Cardiac muscle cell (in vitro differentiated cells and primary cell): Measurements from ENCODE around the gene RFNG. TPM values are rescaled to one million over a fixed set of nuclear protein-coding genes. Genes with fewer than 3 reads are reported as not detected.

ENCODE experiments used
- DNase-seq, 2 donors: peaks; one replicate each; pipeline versions ENCODE4 v3.0.0 to v3.0.0-alpha.2; 2010 to 2017; ENCODE audit warnings: low read depth in 1 of 2, low spot score in 1 of 2
- H3K27ac ChIP-seq: fragments of 200-600 bp; sonication (generic); 2 replicates; pipeline ENCODE4 v1.5.1; 2016
- H3K27me3 ChIP-seq: fragments of 200-600 bp; sonication (generic); 2 replicates; pipeline ENCODE4 v1.6.0; 2016; ENCODE audit warnings: control low read depth
- H3K36me3 ChIP-seq: fragments of 200-600 bp; sonication (generic); 2 replicates; pipeline ENCODE4 v1.5.1; 2016; ENCODE audit warnings: control low read depth
- H3K4me1 ChIP-seq: fragments of 200-600 bp; sonication (generic); 2 replicates; pipeline ENCODE4 v1.8.1; 2017; ENCODE audit warnings: low read depth, mild to moderate bottlenecking, mixed run types
- H3K4me3 ChIP-seq: fragments of 200-600 bp; sonication (generic); 2 replicates; pipeline ENCODE4 v1.5.1; 2016; ENCODE audit warnings: mild to moderate bottlenecking
- H3K9me3 ChIP-seq: fragments of 200-600 bp; sonication (generic); 2 replicates; pipeline ENCODE4 v1.5.1; 2017; ENCODE audit warnings: low read depth, mild to moderate bottlenecking, control low read depth
- polyA plus RNA-seq: library from polyadenylated mRNA; unstranded; fragments of >200 nt; fragmentation: Nextera tagmentation; extraction: Ambion mirVana; gene quantifications from 2 replicates; pipeline ENCODE4 v1.2.1, GENCODE V29; 2016
- total RNA-seq: library from RNA; depleted of rRNA; stranded (reverse); fragments of >200 nt; gene quantifications from 2 replicates; pipeline ENCODE4 v1.2.3, GENCODE V29; 2016
- TF ChIP-seq, protein P1 (sequence below): IDR thresholded peaks from 2 replicates; pipeline ENCODE4 v1.5.1; 2012; ENCODE audit warnings: low read depth, mild to moderate bottlenecking, low read length

The RFNG gene
- total and polyA plus RNA-seq, 2 experiments from 2014 or later: 94.6 to 98.3 TPM

DNA sequence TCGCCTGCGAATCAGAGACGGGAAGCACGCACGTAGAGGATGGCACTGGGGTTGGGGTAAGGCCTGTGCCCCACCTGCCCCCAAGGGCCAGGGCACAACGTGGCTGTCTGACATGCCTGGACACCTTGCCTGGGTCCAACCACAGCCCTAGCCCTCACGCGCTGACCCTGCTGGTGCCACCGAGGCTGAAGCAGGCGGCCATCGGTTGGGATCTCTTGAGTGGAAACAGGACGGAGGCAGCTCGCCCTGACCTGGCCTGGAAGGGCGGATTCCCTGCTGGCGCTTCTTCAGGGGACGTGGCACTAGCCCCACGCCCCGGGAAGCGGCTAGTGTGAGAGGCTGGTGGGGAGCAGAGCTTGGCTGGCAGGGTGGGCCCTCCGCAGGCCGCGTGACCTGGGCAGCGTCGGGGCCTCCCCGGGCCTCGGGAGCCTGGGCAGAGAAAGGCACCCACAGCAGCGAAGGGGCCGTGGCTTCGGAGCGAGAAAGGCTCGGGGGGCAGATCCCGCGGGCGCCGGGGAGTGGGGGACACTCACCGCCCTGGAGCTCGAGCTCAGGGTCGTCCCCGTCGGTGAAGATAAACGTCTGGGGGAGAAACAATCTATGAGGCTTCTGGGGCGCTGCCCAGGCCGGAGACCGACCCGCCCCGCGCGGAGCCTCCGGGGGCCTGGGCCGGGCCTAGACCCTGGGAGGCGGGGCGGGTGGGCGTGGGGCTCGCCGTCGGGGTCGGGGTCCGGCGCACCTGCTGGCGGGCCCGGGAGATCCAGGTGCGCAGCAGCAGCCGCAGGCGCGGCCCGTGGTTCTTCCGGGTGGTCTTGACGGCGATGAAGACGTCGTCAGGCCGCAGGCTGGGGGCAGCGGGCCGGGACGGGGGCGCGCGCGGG is 610 bp downstream of the RFNG start:
- no peaks in the 10 kb centered on the region for H3K9me3 ChIP-seq
- H3K4me1 ChIP-seq: peaks cover 4% of the 10 kb centered on the region
- H3K27me3 ChIP-seq: no peaks in the 10 kb centered on the region
- H3K36me3 ChIP-seq: peaks cover 13% of the 10 kb centered on the region
- peak in 1 of 2 donors; percentile 34 for DNase-seq
- TF ChIP-seq, protein P1, sequence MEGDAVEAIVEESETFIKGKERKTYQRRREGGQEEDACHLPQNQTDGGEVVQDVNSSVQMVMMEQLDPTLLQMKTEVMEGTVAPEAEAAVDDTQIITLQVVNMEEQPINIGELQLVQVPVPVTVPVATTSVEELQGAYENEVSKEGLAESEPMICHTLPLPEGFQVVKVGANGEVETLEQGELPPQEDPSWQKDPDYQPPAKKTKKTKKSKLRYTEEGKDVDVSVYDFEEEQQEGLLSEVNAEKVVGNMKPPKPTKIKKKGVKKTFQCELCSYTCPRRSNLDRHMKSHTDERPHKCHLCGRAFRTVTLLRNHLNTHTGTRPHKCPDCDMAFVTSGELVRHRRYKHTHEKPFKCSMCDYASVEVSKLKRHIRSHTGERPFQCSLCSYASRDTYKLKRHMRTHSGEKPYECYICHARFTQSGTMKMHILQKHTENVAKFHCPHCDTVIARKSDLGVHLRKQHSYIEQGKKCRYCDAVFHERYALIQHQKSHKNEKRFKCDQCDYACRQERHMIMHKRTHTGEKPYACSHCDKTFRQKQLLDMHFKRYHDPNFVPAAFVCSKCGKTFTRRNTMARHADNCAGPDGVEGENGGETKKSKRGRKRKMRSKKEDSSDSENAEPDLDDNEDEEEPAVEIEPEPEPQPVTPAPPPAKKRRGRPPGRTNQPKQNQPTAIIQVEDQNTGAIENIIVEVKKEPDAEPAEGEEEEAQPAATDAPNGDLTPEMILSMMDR: no peak
- peak overlapping the region; percentile 38 for H3K27ac ChIP-seq
- H3K4me3 ChIP-seq: peak overlapping the region; percentile 90

DNA sequence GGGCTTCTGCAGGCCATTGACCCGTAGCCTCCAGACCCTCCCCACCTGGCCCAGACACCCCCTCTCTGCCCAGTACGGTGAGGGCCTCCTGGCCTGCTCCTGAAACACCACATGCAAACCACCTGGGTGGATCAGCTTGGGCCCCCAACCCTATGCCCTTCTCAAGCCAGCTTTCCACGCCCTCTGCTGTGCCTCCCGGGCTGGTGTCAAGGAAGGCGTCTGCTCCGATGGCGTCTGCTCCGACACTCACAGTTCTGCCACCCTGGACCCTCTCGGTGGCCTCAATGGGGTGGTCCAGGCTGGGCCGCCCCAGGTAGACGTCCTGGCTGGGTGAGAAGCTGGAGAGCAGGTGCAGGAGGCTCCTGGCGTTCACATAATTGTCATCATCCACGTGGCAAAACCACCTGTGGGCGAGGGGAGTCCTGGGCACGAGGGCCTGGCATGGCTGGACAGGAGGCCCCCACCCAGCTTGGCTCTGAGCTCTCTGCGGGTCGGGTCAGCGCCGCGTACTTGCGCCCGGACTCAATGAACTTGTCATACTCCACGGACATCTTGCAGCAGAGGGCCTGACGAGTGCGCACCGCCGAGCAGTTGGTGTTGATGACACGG is 1.4 kb downstream of the RFNG start:
- no peak for DNase-seq
- Histone ChIP-seq H3K4me1 (peaks cover 4% of the 10 kb centered on the region), H3K27ac (no peak overlapping the region), H3K27me3 (no peaks in the 10 kb centered on the region), H3K4me3 (peak overlapping the region; percentile 90), H3K9me3 (no peaks in the 10 kb centered on the region), H3K36me3 (peaks cover 8% of the 10 kb centered on the region)
- TF ChIP-seq, protein P1: no peak

DNA sequence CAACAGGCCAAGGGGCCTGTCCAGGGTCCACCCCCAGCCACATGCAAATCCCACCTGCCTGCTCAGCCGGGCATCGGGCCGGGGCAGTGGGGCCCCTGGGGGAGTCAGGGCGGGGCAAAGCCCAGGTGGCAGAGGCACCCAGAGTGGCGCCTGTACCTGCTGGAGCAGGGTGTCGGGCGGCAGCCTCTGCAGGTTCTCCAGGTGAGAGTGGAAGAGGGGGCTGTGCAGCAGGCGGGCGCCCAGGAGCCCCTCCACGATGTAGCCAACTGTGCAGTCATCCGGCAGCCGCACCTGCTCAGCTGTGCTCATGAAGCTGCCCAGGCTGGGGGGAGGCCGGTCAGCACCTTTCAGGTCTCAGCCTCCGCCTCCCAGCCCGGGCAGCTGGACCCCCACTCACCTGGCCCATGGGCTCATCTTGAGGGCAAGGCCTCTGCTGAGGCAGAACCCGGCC is 2.1 kb downstream of the RFNG start:
- Histone ChIP-seq H3K27me3 (no peaks in the 10 kb centered on the region), H3K27ac (no peak overlapping the region), H3K9me3 (no peaks in the 10 kb centered on the region)

DNA sequence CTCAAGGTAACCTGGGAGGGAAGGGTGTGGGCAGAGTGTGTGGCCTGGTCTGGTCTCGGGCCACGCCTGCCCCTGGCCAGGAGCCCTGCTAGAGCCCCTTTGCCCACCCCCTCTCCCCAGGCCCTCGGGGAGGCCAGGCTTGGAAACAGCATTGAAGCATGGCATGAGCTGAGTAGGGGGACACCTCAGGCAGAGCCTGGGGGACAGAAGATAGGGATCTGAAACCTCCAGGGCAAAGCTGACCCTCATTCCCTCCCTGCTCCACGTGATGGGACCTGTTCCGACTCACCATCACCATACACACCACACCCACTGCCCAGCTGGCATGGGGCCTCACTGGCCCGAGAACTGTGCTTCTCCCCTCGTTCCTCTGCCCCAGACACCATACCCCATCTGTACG is 2.5 kb downstream of the RFNG start:
- H3K9me3 ChIP-seq: no peaks in the 10 kb centered on the region
- no peaks in the 10 kb centered on the region for H3K36me3 ChIP-seq
- no peak overlapping the region for H3K4me3 ChIP-seq
- H3K4me1 ChIP-seq: peaks cover 4% of the 10 kb centered on the region
- TF ChIP-seq, protein P1: no peak
- DNase-seq: no peak
- H3K27ac ChIP-seq: no peak overlapping the region
- H3K27me3 ChIP-seq: no peaks in the 10 kb centered on the region

More for the DNA sequence above, 2.1 kb downstream of the RFNG start:
- H3K36me3 ChIP-seq: peaks cover under 1% of the 10 kb centered on the region
- no peak overlapping the region for H3K4me3 ChIP-seq
- no peak for DNase-seq
- TF ChIP-seq, protein P1: no peak
- peaks cover 4% of the 10 kb centered on the region for H3K4me1 ChIP-seq

DNA sequence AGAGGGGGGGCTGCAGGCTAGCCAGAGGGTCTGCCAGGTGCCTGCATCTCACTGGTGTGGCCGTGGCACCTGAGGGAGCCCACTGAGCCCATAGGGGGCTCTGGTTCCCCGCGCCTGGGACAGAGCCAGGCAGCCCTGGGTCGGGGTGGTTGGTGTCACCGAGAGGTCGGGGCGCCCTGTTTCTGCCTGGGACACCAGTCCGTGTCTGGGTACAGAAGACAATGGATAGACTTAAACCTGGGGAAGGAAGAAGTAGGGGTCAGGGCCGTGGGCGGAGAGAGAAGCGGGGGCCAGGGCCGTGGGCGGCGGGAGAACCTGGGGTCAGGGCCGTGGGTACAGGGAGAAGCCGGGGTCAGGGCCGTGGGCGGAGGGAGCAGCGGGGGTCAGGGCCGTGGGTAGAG is 3.0 kb downstream of the RFNG start:
- no peak overlapping the region for H3K27ac ChIP-seq
- no peaks in the 10 kb centered on the region for H3K9me3 ChIP-seq
- no peaks in the 10 kb centered on the region for H3K27me3 ChIP-seq
- H3K4me3 ChIP-seq: no peak overlapping the region
- no peaks in the 10 kb centered on the region for H3K36me3 ChIP-seq
- H3K4me1 ChIP-seq: peaks cover 4% of the 10 kb centered on the region
- TF ChIP-seq, protein P1: no peak
- no peak for DNase-seq
